HepG2 (cell line): ENCODE data around the gene PHACTR1. TPM values are rescaled to one million over a fixed set of nuclear protein-coding genes. Genes with fewer than 3 reads are reported as not detected.
A peak's percentile ranks its signal among the peaks of the same experiment; 100 is the strongest.

Source experiments
- AGO1 ChIP-seq: fragments of 200-400 bp; formaldehyde crosslinking; IDR thresholded peaks from 2 replicates; pipeline ENCODE4 v1.6.1; 2017; ENCODE audit warnings: mild to moderate bottlenecking, low read depth, low read length, moderate library complexity; ENCODE audit not compliant: poor library complexity, severe bottlenecking
- CENPX ChIP-seq: sonication (generic); formaldehyde crosslinking; IDR thresholded peaks from 2 replicates; pipeline ENCODE4 v1.9.0; 2021; ENCODE audit warnings: mild to moderate bottlenecking, missing genetic modification reagents, moderate library complexity
- E2F5 ChIP-seq: sonication (generic); formaldehyde crosslinking; conservative IDR thresholded peaks from 2 replicates; pipeline ENCODE4 v1.4.0; 2020; ENCODE audit warnings: missing genetic modification reagents
- FOSL2 ChIP-seq: sonication (generic); formaldehyde crosslinking; IDR thresholded peaks from 2 replicates; pipeline ENCODE4 v1.4.0; 2020; ENCODE audit warnings: missing genetic modification reagents
- GTF2F1 ChIP-seq: fragments of 150-350 bp; IDR thresholded peaks from 2 replicates; pipeline ENCODE4 v1.6.1; 2014; ENCODE audit warnings: low read length
- HIC2 ChIP-seq: sonication (generic); formaldehyde crosslinking; IDR thresholded peaks from 2 replicates; pipeline ENCODE4 v1.9.0; 2022; ENCODE audit warnings: low read depth, missing genetic modification reagents
- JDP2 ChIP-seq: sonication (generic); formaldehyde crosslinking; IDR thresholded peaks from 2 replicates; pipeline ENCODE4 v1.8.1; 2022; ENCODE audit warnings: missing genetic modification reagents, borderline replicate concordance
- MEIS1 ChIP-seq: sonication (generic); formaldehyde crosslinking; IDR thresholded peaks from 2 replicates; pipeline ENCODE4 v1.9.0; 2021; ENCODE audit warnings: mild to moderate bottlenecking, missing genetic modification reagents, moderate library complexity, borderline replicate concordance
- MLLT10 ChIP-seq: sonication (generic); formaldehyde crosslinking; IDR thresholded peaks from 2 replicates; pipeline ENCODE4 v1.4.0; 2020; ENCODE audit warnings: missing genetic modification reagents
- NCOA1 ChIP-seq: sonication (generic); formaldehyde crosslinking; IDR thresholded peaks from 2 replicates; pipeline ENCODE4 v1.9.0; 2021; ENCODE audit warnings: missing genetic modification reagents
- PHF20 ChIP-seq: sonication (generic); formaldehyde crosslinking; IDR thresholded peaks from 2 replicates; pipeline ENCODE4 v1.5.0; 2020; ENCODE audit warnings: mild to moderate bottlenecking, missing genetic modification reagents
- POGZ ChIP-seq: sonication (generic); formaldehyde crosslinking; IDR thresholded peaks from 2 replicates; pipeline ENCODE4 v1.4.0; 2020; ENCODE audit warnings: mild to moderate bottlenecking, missing genetic modification reagents
- POLR2G ChIP-seq: fragments of 200-400 bp; formaldehyde crosslinking; IDR thresholded peaks from 2 replicates; pipeline ENCODE4 v1.6.1; 2018; ENCODE audit warnings: mild to moderate bottlenecking, low read depth, low read length, moderate library complexity
- SALL2 ChIP-seq: sonication (generic); formaldehyde crosslinking; IDR thresholded peaks from 2 replicates; pipeline ENCODE4 v1.8.1; 2023; ENCODE audit warnings: mild to moderate bottlenecking, missing genetic modification reagents, inconsistent platforms
- SRSF4 ChIP-seq: fragments of 200-400 bp; formaldehyde crosslinking; IDR thresholded peaks from one replicate; pipeline ENCODE4 v1.6.1; 2018; ENCODE audit warnings: mild to moderate bottlenecking, low read depth, low read length, moderate library complexity; ENCODE audit not compliant: poor library complexity, severe bottlenecking
- TEAD2 ChIP-seq: sonication (generic); formaldehyde crosslinking; IDR thresholded peaks from 2 replicates; pipeline ENCODE4 v1.9.0; 2021; ENCODE audit warnings: missing genetic modification reagents
- THAP7 ChIP-seq: sonication (generic); formaldehyde crosslinking; IDR thresholded peaks from 2 replicates; pipeline ENCODE4 v1.8.1; 2023; ENCODE audit warnings: mild to moderate bottlenecking, missing genetic modification reagents
- ZNF207 ChIP-seq: fragments of 450-650 bp; IDR thresholded peaks from 2 replicates; pipeline ENCODE4 v1.6.1; 2016; ENCODE audit warnings: antibody characterized with exemption, borderline replicate concordance
- ZNF431 ChIP-seq: sonication (generic); formaldehyde crosslinking; IDR thresholded peaks from 2 replicates; pipeline ENCODE4 v1.9.0; 2022; ENCODE audit warnings: missing genetic modification reagents, low read depth, mild to moderate bottlenecking, borderline replicate concordance
- ZNF530 ChIP-seq: sonication (generic); formaldehyde crosslinking; IDR thresholded peaks from 2 replicates; pipeline ENCODE4 v1.5.0; 2020; ENCODE audit warnings: low read depth, mild to moderate bottlenecking, missing genetic modification reagents
- ZNF556 ChIP-seq: sonication (generic); formaldehyde crosslinking; IDR thresholded peaks from 2 replicates; pipeline ENCODE4 v1.4.0; 2020; ENCODE audit warnings: mild to moderate bottlenecking, missing genetic modification reagents, borderline replicate concordance
- ZNF660 ChIP-seq: sonication (generic); formaldehyde crosslinking; IDR thresholded peaks from 2 replicates; pipeline ENCODE4 v1.5.1; 2020; ENCODE audit warnings: mild to moderate bottlenecking, low read depth, missing genetic modification reagents, borderline replicate concordance
- ZNF704 ChIP-seq: sonication (generic); formaldehyde crosslinking; IDR thresholded peaks from 2 replicates; pipeline ENCODE4 v1.8.1; 2023; ENCODE audit warnings: mild to moderate bottlenecking, inconsistent platforms, moderate library complexity, missing genetic modification reagents, borderline replicate concordance
- ZNF761 ChIP-seq: sonication (generic); formaldehyde crosslinking; conservative IDR thresholded peaks from 2 replicates; pipeline ENCODE4 v1.4.0; 2020; ENCODE audit warnings: mild to moderate bottlenecking, missing genetic modification reagents
- ZSCAN25 ChIP-seq: sonication (generic); formaldehyde crosslinking; IDR thresholded peaks from 2 replicates; pipeline ENCODE4 v1.8.0; 2022; ENCODE audit warnings: mild to moderate bottlenecking, missing genetic modification reagents
- polyA plus RNA-seq, 8 experiments: library from polyadenylated mRNA; depleted of rRNA in 3 of 8; stranded (reverse) in 7 of 8; unstranded in 1 of 8; fragments of >200 nt; fragmentation: Illumina TruSeq in 4 of 8; extraction: Trizol in 4 of 8; gene quantifications; 2 replicates each; pipeline versions ENCODE4 v1.2.1 to v1.2.3, GENCODE V29; 2011 to 2016; ENCODE audit warnings: low read depth in 4 of 8, missing spikeins in 1 of 8, mixed read lengths in 1 of 8; ENCODE audit not compliant: insufficient read depth in 1 of 8
- total RNA-seq, 5 experiments: library from RNA; depleted of rRNA; stranded (reverse); fragments of >200 nt; fragmentation: Illumina TruSeq; extraction: Trizol; gene quantifications; 2 replicates each; pipeline ENCODE4 v1.2.3, GENCODE V29; 2016; ENCODE audit warnings: low read depth in 1 of 5

PHACTR1 gene
- total and polyA plus RNA-seq, 2 of the 13 experiments (the other 11 are each of a cell fraction or from before 2014, with no cell fraction given) = 0.09 TPM; not detected in 1

GRCh38 chr6:13328076-13328874 lies 611.7 kb downstream of the PHACTR1 start, which contains the start of gene TBC1D7 (continued):
- TF ChIP-seq HIC2 (CRISPR knock-in tag) (no peak), ZSCAN25 (CRISPR knock-in tag) (peak; percentile 53; the same call in 1 of the 2 replicates), ZNF660 (CRISPR knock-in tag) (no peak), JDP2 (no peak; the same call in 1 of the 2 replicates), TEAD2 (CRISPR knock-in tag) (0 out of 2 replicates have a peak, but pooled peaks have one; percentile 29), ZNF761 (CRISPR knock-in tag) (0 out of 2 replicates have a peak, but pooled peaks have one; percentile 23), MEIS1 (CRISPR knock-in tag) (peak; percentile 20; the same call in 1 of the 2 replicates), POLR2G (peak; percentile 96), MLLT10 (CRISPR knock-in tag) (no peak), SRSF4 (no peak), POGZ (CRISPR knock-in tag) (peak; percentile 61; the same call in 1 of the 2 replicates), GTF2F1 (no peak), E2F5 (CRISPR knock-in tag) (peak; percentile 25; the same call in 1 of the 2 replicates), ZNF431 (no peak; the same call in 1 of the 2 replicates), ZNF530 (CRISPR knock-in tag) (no peak), PHF20 (CRISPR knock-in tag) (peak; percentile 92), THAP7 (CRISPR knock-in tag) (peak; percentile 60; the same call in 1 of the 2 replicates), ZNF704 (CRISPR knock-in tag) (peak; percentile 9; the same call in 1 of the 2 replicates), AGO1 (no peak), SALL2 (CRISPR knock-in tag) (peak; percentile 59), FOSL2 (0 out of 2 replicates have a peak, but pooled peaks have one; percentile 23), ZNF556 (CRISPR knock-in tag) (no peak; the same call in 1 of the 2 replicates), ZNF207 (no peak), NCOA1 (no peak), CENPX (CRISPR knock-in tag) (no peak)
